Fibroblast of the aortic adventitia (primary cell): ENCODE data around the gene CCDC144A. TPM values are rescaled to one million over a fixed set of nuclear protein-coding genes. Genes with fewer than 3 reads are reported as not detected.
"Not testable (repeated sequence)": the region's sequence is repeated elsewhere in the genome, so short reads cannot be mapped to it uniquely, and the experiment has no call there.

Experiments
- DNase-seq: peaks from one replicate; pipeline ENCODE4 v3.0.0-alpha.2; 2010; ENCODE audit warnings: low read depth
- H3K4me3 ChIP-seq: 2 replicates; pipeline ENCODE4 v1.5.1; 2011; ENCODE audit warnings: low read depth, mild to moderate bottlenecking, control low read depth, low read length, moderate library complexity
- CTCF ChIP-seq: IDR thresholded peaks from 2 replicates; pipeline ENCODE4 v1.5.1; 2011; ENCODE audit warnings: mild to moderate bottlenecking, low read length, control low read depth, inconsistent platforms; ENCODE audit not compliant: insufficient read depth
- total RNA-seq: library from RNA; depleted of rRNA; stranded (reverse); fragments of >200 nt; gene quantifications from 2 replicates; pipeline ENCODE4 v1.2.3, GENCODE V29; 2012; ENCODE audit warnings: low replicate concordance

The CCDC144A gene
- total RNA-seq, 1 donor: 18.7 TPM

- no peak for DNase-seq
- no peak for TF ChIP-seq CTCF
- H3K4me3 ChIP-seq: no peak overlapping the region
Observed at GRCh38 chr17:16662936-16663335, 27.1 kb upstream of the CCDC144A start.

- H3K4me3 ChIP-seq, DNase-seq: not testable (repeated sequence)
Observed at GRCh38 chr17:16666553-16666906, 23.5 kb upstream of the CCDC144A start.

DNA sequence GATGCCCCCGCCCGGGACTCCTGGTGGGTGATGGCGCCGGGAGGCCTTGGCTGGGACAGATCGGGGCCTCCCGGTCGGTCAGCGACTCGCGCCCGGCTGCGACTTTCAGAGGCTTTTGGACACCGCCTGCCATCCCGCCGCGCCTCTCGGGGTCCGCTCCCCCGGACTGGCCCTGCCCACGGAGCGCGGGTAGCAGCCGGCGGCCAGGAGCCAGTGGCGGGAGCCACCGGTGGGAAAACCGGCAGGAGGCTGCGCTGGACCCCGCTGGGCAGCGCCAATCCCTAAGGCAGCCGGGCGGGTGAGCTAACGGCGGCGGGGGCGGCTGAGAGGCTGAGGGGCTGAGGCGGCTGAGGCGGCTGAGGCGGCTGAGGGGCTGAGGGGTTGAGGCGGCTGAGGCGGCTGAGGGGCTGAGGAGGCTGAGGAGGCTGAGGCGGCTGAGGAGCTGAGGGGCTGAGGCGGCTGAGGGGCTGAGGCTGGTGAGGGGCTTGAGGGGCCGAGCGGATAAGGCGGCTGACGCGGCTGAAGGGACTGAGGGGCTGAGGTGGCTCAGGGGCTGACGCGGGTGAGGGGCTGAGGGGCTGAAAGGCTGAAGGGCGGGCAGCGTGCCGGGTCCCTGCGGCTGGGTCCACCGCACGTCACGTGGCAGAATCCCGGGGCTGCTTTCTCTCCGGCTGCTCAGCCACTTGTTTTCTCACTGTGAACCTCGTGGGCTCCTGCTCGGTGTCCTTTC, 23.0 kb upstream of the CCDC144A start:
- not testable (repeated sequence) for DNase-seq
- peak overlapping the region; percentile 28 for H3K4me3 ChIP-seq

DNA sequence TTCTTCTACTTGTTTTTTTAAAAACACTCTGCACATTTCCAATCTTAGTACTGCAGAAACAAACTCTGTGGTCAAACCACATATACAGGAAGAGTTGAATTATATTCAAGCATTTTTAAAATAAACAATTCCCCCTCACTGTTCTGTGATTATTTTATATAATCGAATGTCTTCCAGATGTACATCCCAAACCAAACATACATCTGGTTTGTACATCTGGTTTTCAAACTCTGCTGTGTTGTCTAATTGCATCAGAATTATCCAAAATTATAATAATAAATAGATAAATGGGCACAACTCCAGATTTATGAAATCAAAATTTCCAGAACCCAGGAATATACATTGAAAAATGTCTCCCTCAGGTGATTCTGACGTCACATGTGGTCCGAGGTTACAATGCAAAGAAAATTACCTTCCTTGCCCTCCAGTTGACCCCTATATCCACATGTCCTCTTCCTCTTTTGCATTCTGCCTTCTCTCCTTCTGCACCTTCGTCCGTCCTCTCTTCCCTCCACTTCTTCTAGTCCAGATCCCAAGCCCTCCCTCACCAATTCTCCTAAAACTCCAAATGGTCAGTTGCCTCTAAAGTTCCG, 13.3 kb upstream of the CCDC144A start:
- no peak overlapping the region for H3K4me3 ChIP-seq
- no peak for TF ChIP-seq CTCF
- DNase-seq: no peak

- H3K4me3 ChIP-seq, DNase-seq: not testable (repeated sequence)
Observed at GRCh38 chr17:16683290-16684138, 6.5 kb upstream of the CCDC144A start.

DNA sequence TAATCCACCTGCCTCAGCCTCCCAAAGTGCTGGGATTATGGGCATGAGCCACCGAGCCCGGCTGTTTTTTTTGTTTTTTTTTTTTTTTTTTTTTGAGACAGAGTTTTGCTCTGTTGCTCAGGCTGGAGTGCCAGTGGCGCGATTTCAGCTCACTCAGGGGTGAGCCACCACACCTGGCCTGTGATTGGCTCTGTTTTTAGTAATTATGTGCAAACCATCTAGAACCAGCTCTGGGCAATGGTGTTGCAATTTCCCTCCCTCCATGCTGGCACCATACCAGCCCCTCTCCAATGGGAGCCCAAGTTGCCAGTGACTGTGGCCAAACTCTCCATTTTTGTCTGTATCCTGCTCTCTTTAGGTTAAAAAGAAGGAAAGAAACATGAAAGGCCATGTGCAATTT, 4.0 kb upstream of the CCDC144A start:
- not testable (repeated sequence) for H3K4me3 ChIP-seq, DNase-seq

GRCh38 chr17:16687151-16687550, 2.9 kb upstream of the CCDC144A start:
- H3K4me3 ChIP-seq, DNase-seq: not testable (repeated sequence)

GRCh38 chr17:16690447-16690846, 406 bp downstream of the CCDC144A start:
- not testable (repeated sequence) for DNase-seq, H3K4me3 ChIP-seq

DNA sequence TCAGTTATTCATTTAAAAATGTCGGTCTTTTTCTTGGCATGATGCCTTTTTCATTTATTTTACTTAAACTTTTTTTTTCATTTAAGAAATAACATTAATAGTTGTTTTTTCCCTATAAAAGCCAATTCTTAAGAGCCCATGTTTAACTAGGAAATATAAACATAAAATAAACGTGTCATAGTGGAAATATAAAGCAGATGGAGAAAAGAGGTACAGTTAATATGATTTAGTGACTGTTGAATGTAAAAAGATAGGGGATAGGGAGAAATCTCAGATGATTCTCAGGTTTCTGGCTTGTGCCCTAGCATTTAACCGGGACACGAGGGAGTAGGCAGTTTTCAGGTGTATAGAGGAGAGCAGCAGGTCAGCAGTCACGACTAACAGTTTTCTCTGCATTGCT, 7.6 kb downstream of the CCDC144A start:
- not testable (repeated sequence) for DNase-seq, H3K4me3 ChIP-seq

- peak; percentile 0 for DNase-seq
Observed at GRCh38 chr17:16745492-16746203, 55.6 kb downstream of the CCDC144A start.

GRCh38 chr17:16746571-16746970, 56.5 kb downstream of the CCDC144A start:
- not testable (repeated sequence) for H3K4me3 ChIP-seq, DNase-seq

More at GRCh38 chr17:16745492-16746203, 55.6 kb downstream of the CCDC144A start:
- not testable (repeated sequence) for H3K4me3 ChIP-seq

DNA sequence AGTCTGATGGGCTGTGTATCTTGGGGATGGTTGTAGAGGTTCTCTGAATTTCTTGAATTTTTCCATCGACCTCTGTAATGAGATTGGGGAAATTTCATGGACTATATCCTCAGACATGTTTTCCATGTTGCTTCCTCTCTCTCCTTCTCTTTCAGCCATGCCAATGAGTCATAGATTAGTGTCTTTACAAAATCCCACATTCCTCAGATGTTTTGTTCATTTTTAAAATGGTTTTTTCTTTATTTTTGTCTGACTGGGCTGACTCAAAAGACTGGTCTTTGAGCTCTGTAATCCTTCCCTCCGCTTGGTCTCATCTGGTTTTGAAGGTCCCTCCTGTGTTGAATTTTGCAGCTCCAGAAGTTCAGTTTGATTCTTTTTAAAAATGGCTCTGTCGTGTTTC, 60.5 kb downstream of the CCDC144A start:
- DNase-seq, H3K4me3 ChIP-seq: not testable (repeated sequence)
